NOMO-1 treated with DMSO at 0.1 percent for 48 hours (cell line): ENCODE measurements around the gene PTH.

Experiments
- DNase-seq: peaks from one replicate; lab custom pipeline; 2025; ENCODE audit not compliant: unreplicated experiment; lab: John Stamatoyannopoulos, UW

The PTH gene

GRCh38 chr11:13449522-13449921 is 46.3 kb downstream of the PTH start:
- DNase-seq: no peak

GRCh38 chr11:13448876-13449275 is 46.9 kb downstream of the PTH start:
- DNase-seq: peak; percentile 65

GRCh38 chr11:13446444-13446843 is 49.4 kb downstream of the PTH start:
- DNase-seq: no peak

GRCh38 chr11:13445588-13445987 is 50.2 kb downstream of the PTH start:
- no peak for DNase-seq
